Measurements from ENCODE around the gene ZFYVE9. TPM values are rescaled to one million over a fixed set of nuclear protein-coding genes. Genes with fewer than 3 reads are reported as not detected.

Gene ZFYVE9
- total and polyA plus RNA-seq, 2 of the 13 experiments (the other 11 are each of a cell fraction or from before 2014, with no cell fraction given) = 9.2 to 19.8 TPM

GRCh38 chr1:52305417-52306226 is 163.7 kb downstream of the ZFYVE9 start (continued):
- TF ChIP-seq SALL1 (CRISPR knock-in tag; IDR thresholded peaks at IDR 0.05) (peak; percentile 81), TEAD2 (CRISPR knock-in tag; IDR thresholded peaks at IDR 0.05) (no peak), ETV6 (CRISPR knock-in tag; conservative IDR thresholded peaks at IDR 0.05) (0 out of 2 replicates have a peak, but pooled peaks have one; percentile 40), TFAP4 (IDR thresholded peaks at IDR 0.05; ENCODE audit: borderline replicate concordance, low read depth) (no peak; the same call in 1 of the 2 replicates), KMT2A (CRISPR knock-in tag; IDR thresholded peaks at IDR 0.05) (peak; percentile 46; the same call in 1 of the 2 replicates), ZFAT (CRISPR knock-in tag; conservative IDR thresholded peaks at IDR 0.05) (no peak), STAT6 (CRISPR knock-in tag; IDR thresholded peaks at IDR 0.05; ENCODE audit: borderline replicate concordance) (no peak), ZNF687 (CRISPR knock-in tag; IDR thresholded peaks at IDR 0.05) (peak; percentile 96), ZNF407 (CRISPR knock-in tag; IDR thresholded peaks at IDR 0.05; ENCODE audit: not compliant biosample characterization) (no peak)

Measured in HepG2 (cell line).